Upper lobe of left lung (tissue), 6 donors: Measurements from ENCODE around the gene ARNT2. TPM values are rescaled to one million over a fixed set of nuclear protein-coding genes. Genes with fewer than 3 reads are reported as not detected.

Experiments used
- ATAC-seq, 2 donors: fragments of 200-7000 bp; cut with Tn5 transposase; one replicate each; pipeline ENCODE4 v1.9.1; 2022; ENCODE audit warnings: mild to moderate bottlenecking in 2 of 2, moderate library complexity in 2 of 2; ENCODE audit not compliant: low FRiP score in 2 of 2
- DNase-seq, 2 donors: peaks; one replicate each; pipeline ENCODE4 v3.0.0-alpha.2; 2019 to 2020
- H3K27ac ChIP-seq, 4 donors: fragments of 200-600 bp; sonication (generic); one replicate each; pipeline ENCODE4 v1.5.1; 2016 to 2019
- H3K27me3 ChIP-seq, 4 donors: fragments of 200-600 bp; sonication (generic); one replicate each; pipeline ENCODE4 v1.5.1; 2017 to 2019
- H3K36me3 ChIP-seq, 4 donors: fragments of 200-600 bp; sonication (generic); one replicate each; pipeline ENCODE4 v1.5.1; 2016 to 2019
- H3K4me1 ChIP-seq, 4 donors: fragments of 200-600 bp; sonication (generic); one replicate each; pipeline ENCODE4 v1.5.1; 2018 to 2019
- H3K4me3 ChIP-seq, 4 donors: fragments of 200-600 bp; sonication (generic); one replicate each; pipeline ENCODE4 v1.5.1; 2017 to 2019; ENCODE audit warnings: mild to moderate bottlenecking in 2 of 4, moderate library complexity in 1 of 4
- H3K9me3 ChIP-seq, 4 donors: fragments of 200-600 bp; sonication (generic); one replicate each; pipeline ENCODE4 v1.5.1; 2018 to 2019
- EP300 ChIP-seq, 4 donors: sonication (generic); formaldehyde crosslinking; IDR thresholded peaks; one replicate each; pipeline ENCODE4 v1.5.1; 2017; ENCODE audit warnings: antibody characterized with exemption in 4 of 4, control low read depth in 2 of 4
- POLR2A ChIP-seq, 4 donors: fragments of 450-650 bp; IDR thresholded peaks; one replicate each; pipeline ENCODE4 v1.5.1; 2016 to 2017; ENCODE audit warnings: antibody characterized with exemption in 4 of 4, mild to moderate bottlenecking in 2 of 4
- POLR2AphosphoS5 ChIP-seq, 2 donors: sonication (generic); formaldehyde crosslinking; IDR thresholded peaks; one replicate each; pipeline ENCODE4 v1.5.1; 2017; ENCODE audit warnings: antibody characterized with exemption in 2 of 2
- WGBS, 2 donors: methylation state at CpG; one replicate each; pipeline ENCODE4 v1.1.5; 2017 to 2018; 5-methylcytosine and 5-hydroxymethylcytosine counted together
- total RNA-seq, 6 donors: library from RNA; depleted of rRNA in 4 of 6; stranded (reverse); fragments of >200 nt in 4 of 6; gene quantifications; one replicate each; pipeline versions ENCODE4 v1.1.0 to v1.2.1, GENCODE V29; 2016 to 2021
- TF ChIP-seq, protein P1 (sequence below), 6 experiments: fragments of 450-650 bp in 4 of 6; fragments of 200-600 bp in 2 of 6; sonication (generic) in 2 of 6; IDR thresholded peaks; one replicate each; pipeline ENCODE4 v1.5.1; 2016 to 2019; ENCODE audit warnings: antibody characterized with exemption in 6 of 6
- donor health status: DM: no; HTN: no; CAD: no; lungs with moderate emphysema.
- donor health status: DM: no; HTN: yes; CAD: no; lungs with severe emphysema.

Gene ARNT2
- total RNA-seq, 6 donors from 2014 or later: 4.7 to 26.9 (median 8.4) TPM

DNA sequence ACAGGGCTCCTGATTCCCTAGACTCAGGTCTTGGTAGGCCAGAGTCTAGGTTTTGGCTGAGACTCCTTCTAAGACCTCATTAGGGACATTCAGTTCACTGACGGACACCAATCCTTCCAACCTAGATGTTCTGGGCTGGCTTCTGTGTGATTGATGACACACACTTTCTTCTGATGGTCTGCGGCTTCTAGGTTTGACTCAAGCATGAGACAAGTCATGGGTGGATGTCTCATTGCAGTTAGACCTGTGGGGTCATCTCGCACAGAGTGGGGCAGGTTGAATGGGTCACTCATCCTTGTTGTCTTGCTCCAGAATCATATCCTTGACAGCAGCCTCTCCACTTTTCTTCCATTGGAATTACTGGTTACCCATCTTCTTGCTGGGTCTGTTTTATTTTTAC is 35.8 kb downstream of the ARNT2 start:
- ATAC-seq (no peak), DNase-seq (no peak)
- TF ChIP-seq POLR2AphosphoS5 (IDR thresholded peaks at IDR 0.05) (no peak), EP300 (IDR thresholded peaks at IDR 0.05) (no peak), POLR2A (IDR thresholded peaks at IDR 0.05) (no peak)
- TF ChIP-seq, protein P1, sequence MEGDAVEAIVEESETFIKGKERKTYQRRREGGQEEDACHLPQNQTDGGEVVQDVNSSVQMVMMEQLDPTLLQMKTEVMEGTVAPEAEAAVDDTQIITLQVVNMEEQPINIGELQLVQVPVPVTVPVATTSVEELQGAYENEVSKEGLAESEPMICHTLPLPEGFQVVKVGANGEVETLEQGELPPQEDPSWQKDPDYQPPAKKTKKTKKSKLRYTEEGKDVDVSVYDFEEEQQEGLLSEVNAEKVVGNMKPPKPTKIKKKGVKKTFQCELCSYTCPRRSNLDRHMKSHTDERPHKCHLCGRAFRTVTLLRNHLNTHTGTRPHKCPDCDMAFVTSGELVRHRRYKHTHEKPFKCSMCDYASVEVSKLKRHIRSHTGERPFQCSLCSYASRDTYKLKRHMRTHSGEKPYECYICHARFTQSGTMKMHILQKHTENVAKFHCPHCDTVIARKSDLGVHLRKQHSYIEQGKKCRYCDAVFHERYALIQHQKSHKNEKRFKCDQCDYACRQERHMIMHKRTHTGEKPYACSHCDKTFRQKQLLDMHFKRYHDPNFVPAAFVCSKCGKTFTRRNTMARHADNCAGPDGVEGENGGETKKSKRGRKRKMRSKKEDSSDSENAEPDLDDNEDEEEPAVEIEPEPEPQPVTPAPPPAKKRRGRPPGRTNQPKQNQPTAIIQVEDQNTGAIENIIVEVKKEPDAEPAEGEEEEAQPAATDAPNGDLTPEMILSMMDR (IDR thresholded peaks at IDR 0.05): no peak
- H3K27me3 ChIP-seq: no peaks in the 10 kb centered on the region
- H3K9me3 ChIP-seq: no peaks in the 10 kb centered on the region
- H3K4me3 ChIP-seq: no peak overlapping the region
- no peak overlapping the region for H3K27ac ChIP-seq
- H3K4me1 ChIP-seq: peaks cover 0 to 6% (median 0%) of the 10 kb centered on the region in 4 donors
- no peaks in the 10 kb centered on the region for H3K36me3 ChIP-seq
- 97 to 98% methylated on average over 3 of the region's 3 CpGs for WGBS, 2 donors

DNA sequence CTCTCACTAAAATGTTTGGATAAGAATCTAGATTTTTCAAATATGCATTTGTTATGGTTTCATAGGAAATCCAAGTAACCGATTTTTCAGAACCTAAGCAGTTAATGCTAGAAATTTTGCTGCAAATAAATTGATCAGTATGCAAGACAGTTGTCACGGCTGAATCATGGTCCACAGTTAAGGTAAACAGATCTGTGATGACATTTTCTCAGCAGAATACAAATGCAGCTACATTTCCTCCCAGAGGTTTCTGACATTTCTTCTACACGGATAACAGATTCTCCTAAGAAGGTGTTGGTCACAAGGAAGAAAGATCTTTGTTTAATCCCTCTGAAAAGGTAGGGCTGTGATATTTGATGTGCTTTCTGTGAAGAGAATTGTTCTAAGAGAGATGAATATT is 36.9 kb downstream of the ARNT2 start:
- H3K36me3 ChIP-seq: no peaks in the 10 kb centered on the region
- ATAC-seq (no peak), DNase-seq (no peak)
- no peaks in the 10 kb centered on the region for H3K9me3 ChIP-seq
- H3K4me3 ChIP-seq: no peak overlapping the region
- 62 to 68% methylated on average over 3 of the region's 3 CpGs for WGBS, 2 donors
- H3K4me1 ChIP-seq: no peaks in the 10 kb centered on the region
- TF ChIP-seq POLR2A (IDR thresholded peaks at IDR 0.05) (no peak), POLR2AphosphoS5 (IDR thresholded peaks at IDR 0.05) (no peak), EP300 (IDR thresholded peaks at IDR 0.05) (no peak)
- TF ChIP-seq, protein P1 (IDR thresholded peaks at IDR 0.05): no peak
- H3K27me3 ChIP-seq: no peaks in the 10 kb centered on the region
- H3K27ac ChIP-seq: no peak overlapping the region

DNA sequence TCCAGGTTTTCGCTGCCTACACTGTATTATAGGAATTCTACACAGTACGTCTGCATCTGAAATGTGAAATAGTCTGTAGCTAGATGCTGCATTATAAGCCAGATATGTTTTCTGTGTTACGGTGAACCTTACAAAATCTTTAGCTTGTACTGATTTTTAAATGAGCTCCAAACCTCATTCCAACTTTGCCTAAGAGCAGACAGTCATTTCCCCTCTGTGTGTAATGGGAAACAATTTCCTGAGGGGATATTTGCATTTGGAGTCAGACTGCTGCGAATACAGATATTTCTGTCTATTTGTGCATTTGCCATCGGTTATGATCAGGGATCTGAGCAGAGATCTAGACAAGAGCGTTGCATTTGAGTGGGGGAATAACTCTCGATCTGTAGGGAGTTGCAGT is 37.5 kb downstream of the ARNT2 start:
- 73 to 74% methylated on average over 7 of the region's 7 CpGs for WGBS, 2 donors
- no peak overlapping the region for H3K27ac ChIP-seq

DNA sequence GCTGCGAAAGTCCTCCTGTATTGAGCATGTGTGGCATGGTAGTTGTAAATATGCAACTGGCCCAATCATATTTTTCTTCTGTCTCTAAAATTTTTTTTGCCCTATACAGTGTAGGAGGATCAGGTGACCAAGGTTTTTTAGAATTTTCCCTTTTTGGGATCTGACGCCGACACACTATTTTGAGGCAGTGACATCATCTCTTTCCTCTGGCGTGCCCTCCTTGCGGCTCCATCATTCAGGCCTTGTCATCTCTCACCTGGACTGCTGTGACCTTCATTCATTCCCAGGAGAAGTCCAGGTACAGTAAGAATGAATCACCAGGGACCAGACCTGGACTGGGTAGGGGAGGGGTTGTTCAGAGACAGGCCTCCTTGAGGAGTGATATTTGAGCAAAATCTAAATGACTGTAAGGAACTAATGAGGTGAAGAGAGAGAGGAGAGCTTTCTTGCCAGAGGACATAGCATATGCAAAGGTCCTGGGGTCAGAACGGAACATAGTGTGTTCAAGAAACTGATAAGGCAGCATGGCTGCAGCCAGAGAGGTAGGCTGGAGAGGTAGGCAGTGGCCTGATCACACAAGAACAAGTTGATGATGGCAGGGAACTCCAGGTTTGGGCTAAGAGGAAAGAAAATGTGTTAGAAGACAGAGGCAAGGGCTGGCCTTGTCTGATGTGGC is 38.7 kb downstream of the ARNT2 start:
- Histone ChIP-seq H3K27me3 (no peaks in the 10 kb centered on the region), H3K27ac (no peak overlapping the region), H3K9me3 (no peaks in the 10 kb centered on the region), H3K36me3 (no peaks in the 10 kb centered on the region), H3K4me1 (no peaks in the 10 kb centered on the region), H3K4me3 (no peak overlapping the region)
- no peak for TF ChIP-seq POLR2AphosphoS5 (IDR thresholded peaks at IDR 0.05)
- TF ChIP-seq, protein P1 (IDR thresholded peaks at IDR 0.05): no peak
- no peak for TF ChIP-seq EP300 (IDR thresholded peaks at IDR 0.05)
- TF ChIP-seq POLR2A (IDR thresholded peaks at IDR 0.05): no peak
- WGBS, 2 donors: 95 to 96% methylated on average over 6 of the region's 6 CpGs
- DNase-seq (no peak), ATAC-seq (no peak)

More for the DNA sequence above, 37.5 kb downstream of the ARNT2 start:
- H3K4me1 ChIP-seq: no peaks in the 10 kb centered on the region
- H3K9me3 ChIP-seq: no peaks in the 10 kb centered on the region
- H3K36me3 ChIP-seq: no peaks in the 10 kb centered on the region
- no peak for ATAC-seq
- TF ChIP-seq EP300 (IDR thresholded peaks at IDR 0.05) (no peak), POLR2AphosphoS5 (IDR thresholded peaks at IDR 0.05) (no peak), POLR2A (IDR thresholded peaks at IDR 0.05) (no peak)
- TF ChIP-seq, protein P1 (IDR thresholded peaks at IDR 0.05): no peak
- no peak for DNase-seq
- no peak overlapping the region for H3K4me3 ChIP-seq
- H3K27me3 ChIP-seq: no peaks in the 10 kb centered on the region
